ENCODE results near the gene GPC5.

- TF ChIP-seq CTCF (IDR thresholded peaks at IDR 0.05) (no peak), EZH2 (IDR thresholded peaks at IDR 0.05) (no peak)
These were observed 223.5 kb downstream of the GPC5 start for GRCh38 chr13:91621963-91622362.
